GM18861 (cell line): Measurements from ENCODE around the gene TMEM184A.

Source experiments
- ATAC-seq: cut with Tn5 transposase; IDR thresholded peaks from one replicate; pipeline ENCODE4 v1.9.1; 2021; ENCODE audit not compliant: unreplicated experiment

The TMEM184A gene

DNA sequence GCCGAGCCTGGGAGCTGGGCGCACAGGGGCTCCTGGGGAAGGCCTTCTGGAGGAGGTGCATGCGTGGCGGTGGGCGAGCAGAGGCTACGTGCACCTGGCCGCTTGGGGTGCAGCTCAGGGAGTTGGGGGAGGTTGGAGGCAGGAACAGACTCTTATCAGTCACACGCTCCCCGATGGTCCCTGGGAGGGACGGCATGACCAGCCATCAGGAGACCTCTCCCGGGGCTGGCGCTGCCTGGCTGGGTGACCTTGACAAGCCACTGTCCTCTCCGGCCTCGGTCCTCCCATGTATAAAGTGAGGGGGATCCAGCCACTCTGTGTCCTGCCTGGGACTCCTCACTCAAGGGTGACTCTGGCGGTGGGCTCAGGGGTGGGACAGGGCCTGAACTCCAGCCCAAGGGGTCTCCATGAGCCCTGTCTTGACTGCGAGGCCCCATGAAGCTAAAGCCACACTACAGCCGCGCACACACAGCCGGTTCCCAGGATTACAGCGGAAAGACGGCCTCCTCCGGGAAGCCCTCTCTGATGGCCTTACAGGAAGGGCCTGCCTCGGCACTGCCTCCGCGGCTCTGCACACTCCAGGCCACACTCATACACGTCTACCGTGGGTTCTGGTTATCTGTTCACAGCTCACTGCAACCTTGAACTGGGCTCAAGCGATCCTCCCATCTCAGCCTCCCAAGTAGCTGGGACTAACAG lies 2.3 kb downstream of the TMEM184A start:
- no peak for ATAC-seq

DNA sequence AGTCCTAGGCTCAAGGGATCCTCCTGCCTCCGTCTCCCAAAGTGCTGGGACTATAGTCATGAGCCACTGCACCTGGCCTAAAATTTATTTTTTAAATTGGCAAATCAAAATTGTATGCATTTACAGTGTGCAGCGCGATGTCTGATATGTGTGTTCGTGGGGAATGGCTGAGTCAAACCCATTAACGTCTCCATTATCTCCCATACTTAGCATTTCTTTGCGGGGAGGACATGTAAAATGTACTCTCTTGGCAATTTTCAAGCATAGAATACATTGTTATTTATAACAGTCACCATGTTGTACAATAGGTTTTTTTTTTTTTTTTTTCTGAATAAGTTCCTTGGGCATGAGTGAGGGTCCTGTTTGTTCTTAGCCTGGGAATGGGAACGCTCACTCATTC lies 3.8 kb downstream of the TMEM184A start:
- no peak for ATAC-seq

DNA sequence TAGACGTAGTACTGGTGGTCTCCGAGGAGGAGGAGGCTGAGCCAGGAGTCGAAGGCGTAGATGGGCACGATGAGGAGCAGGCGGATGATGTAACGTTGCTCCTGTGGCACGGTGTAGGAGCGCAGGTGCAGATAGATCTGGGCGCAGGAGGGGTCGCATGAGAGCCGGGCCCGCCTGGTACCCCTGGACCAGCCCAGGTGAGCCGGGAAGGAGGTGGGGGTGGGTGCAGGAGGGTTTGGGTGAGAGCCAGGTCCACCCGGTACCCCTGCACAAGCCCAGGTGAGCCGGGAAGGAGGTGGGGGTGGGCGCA lies 5.2 kb downstream of the TMEM184A start:
- no peak for ATAC-seq

DNA sequence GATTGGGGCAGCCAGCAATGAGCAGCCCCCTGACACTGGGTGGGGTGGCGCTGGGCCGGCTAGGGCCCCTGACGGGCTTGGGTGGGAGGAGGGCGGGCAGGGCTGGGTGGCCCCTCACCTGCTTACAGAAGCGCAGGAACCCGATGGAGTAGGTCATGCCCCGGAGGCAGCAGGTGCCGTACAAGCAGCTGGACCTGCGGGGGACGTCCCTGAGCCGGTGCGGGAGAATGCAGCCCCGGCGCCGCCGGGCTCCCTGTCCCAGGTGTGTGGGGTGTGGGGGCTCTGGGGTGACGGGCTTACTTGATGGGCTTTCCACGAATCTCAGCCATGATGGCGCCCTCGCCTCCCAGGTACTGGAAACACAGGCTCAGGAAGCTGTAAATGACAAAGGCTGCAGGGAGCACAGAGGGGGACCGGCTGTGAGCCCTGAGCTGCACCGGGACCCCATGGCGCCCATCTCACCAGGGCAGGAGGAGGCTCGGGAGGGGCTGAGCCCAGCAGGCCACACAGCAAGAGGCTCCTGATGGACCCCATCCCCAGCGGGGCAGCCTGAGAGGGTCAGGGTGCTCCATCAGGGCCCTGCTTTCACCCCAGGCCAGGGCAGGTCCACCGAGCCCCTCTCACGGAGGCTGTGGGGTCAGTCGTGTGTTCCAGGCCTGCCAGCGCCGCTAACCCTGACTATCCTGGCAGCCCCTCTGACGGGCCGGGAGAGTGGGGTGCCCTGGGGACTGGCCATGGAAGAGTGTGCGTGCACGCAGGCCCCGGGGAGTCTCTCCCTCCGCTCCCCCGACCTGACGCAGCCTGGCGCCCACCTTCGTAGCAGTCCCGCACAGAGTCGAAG lies 5.8 kb downstream of the TMEM184A start:
- no peak for ATAC-seq

DNA sequence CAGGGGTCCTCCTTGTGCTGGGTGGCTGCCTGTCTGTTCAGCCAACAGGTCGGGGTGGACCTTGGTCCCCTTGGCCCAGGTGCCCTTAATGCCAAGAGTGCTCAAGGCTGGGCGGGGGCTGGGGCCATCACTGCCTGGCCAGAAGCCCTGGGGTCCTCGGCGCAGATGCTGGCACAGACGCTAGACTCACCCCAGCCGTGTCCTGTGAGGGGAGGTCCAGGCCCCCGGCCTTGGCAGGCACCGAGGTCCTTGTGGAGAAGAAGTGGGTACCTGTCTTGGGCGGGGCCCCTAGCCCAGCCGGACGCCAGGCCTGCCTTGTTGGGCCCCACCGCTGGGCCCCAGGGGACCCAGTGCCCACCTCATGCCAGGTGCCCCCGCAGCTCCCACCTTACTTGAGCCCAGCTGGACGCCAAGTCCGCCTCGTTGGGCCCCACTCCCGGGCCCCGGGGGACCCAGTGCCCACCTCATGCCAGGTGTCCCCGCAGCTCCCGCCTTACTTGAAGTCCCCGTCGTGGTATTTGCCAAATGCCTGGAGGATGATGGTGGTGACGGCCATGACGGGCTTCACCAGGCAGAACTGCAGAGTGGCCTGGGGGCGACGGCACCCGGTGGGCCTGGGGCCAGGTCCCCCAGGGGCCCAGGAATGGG lies 6.5 kb downstream of the TMEM184A start:
- ATAC-seq = no peak

DNA sequence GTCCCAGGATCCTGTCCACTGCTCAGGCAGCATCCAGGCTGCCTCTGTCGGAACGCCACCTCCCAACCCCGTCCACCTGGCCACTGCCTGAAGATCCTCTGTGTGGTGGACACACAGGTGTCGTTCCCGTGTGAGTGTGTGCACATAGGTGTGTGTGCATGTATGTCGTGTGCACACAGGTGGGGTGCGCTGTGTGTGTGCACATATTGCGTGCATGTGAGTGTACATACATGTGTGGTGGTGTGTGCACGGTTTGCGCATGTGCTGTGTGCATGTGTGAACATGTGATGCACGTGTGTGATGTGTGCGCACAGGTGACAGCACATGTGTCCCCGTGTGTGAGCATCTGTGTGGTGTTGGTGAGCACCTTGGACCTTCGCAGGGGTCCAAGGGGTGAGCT lies 7.1 kb downstream of the TMEM184A start:
- no peak for ATAC-seq

DNA sequence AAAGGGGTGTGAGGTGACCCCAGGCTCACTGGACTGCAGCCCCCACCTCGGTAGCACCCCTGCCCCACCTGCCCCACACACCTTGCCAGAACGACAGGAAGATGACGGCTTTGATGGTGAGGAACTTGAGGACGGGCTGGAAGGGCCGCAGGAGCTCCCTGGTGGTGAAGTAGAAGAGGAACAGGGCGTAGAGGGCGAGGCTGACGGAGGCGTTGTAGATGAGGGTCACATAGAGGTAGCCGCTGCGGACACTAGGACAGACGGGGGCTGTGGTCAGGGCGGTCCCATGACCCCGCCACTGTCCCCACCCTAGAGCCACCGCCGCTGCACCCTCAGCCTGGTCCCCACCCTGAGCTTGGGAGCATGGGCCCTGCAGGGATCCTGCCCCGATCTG lies 7.6 kb downstream of the TMEM184A start:
- ATAC-seq = no peak

DNA sequence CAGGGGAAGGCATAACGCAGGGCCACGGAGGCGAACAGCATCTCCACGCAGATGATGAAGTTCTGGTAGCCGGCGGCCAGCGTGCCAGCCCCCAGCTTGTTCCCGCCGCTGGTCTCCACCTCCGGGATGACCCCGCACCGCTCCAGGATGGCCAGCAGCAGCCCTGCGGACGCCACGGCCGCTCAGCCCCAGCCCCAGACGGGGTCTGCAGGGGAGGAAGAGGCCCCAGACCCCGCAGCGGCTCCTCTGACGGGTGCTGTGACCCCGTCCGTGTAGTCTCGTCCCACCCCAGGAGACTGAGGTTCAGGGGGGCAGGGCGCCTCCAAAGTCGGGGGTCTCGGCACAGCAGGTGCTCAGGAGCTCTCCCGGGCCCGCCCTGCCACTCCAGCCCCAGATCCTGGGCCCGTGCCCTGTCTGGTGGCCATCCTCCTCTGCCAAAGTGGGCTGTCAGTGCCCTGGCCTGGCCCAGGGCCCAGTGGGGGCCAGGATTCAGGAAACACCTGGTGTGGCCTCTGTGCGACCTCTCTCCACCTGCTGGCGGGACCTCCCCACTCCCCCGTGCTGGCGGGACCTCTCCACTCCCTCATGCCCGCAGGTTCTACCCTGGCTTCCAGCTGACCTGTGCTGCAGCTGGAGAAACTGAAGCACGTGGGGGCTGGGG lies 8.1 kb downstream of the TMEM184A start:
- no peak for ATAC-seq

DNA sequence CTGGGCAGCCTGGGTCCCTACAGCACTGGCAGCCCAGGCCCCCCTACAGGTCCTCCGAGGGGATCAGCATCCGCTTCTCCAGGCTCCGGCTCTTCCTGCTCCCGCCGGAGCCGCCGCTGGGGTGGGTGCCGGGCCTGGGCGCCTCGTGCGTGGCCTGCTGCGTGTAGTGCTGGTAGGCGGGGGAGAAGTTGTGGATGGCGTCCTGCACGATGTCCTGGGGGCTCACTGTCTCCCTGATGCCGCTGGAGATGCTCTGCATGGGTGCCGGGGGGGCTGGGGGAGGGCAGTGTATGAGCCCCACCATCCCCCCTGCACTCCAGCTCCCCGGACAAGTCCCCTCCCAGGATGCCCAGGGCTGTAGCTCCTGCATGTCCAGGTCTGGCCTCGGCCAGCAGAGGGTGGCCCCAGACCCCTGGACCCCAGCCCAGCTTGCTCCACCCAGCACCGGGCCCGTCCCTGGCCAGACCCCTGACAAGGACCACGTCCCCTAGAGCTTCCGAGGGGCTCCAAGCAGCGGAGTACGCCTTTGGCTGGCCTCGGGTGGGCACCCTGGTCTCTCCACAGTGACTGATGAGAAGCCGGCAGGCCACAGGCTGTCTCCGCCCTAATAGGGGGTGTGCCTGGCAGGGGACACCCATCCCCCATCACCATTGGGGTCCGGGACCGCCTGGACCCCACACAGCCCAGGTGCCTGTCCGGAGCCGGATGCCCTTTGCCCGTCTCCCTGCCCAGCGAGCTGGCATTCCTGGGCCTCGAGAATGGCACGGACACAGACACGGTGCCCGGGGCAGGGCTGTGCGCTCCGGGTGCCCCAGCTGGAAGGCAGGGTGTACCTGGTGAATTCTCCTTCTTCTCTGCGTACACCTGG lies 8.9 kb downstream of the TMEM184A start:
- no peak for ATAC-seq

DNA sequence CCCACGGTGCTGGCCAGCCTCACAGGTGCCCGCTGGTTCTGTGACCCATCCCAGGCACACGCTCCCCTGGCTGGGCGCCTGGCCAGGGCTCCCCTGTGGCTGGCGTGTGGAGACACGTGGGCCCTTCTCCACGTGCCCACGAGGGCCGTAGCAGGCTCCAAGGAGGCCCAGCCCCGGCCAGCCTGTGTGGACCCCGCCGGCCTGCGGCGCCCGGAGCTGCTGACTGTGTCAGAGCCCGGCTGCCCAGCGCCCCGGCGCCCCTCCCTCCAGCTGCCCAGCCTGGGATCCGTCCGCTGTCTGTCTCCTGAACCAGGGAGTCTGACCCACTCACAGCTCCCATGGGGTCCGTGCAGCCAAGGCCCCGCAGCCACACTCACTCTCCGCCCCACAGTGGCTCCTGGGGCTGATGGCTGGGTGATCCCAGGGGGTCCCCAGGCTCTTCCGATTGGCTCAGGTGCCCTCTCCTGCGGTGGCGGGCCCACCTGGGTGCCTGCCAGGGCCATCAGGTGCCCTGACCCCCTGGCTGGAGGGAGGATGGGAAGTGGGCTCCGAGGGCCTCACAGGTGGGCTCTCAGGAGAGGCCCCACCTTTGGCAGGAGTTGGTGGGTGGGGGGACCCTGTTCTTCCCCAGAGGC lies 9.6 kb downstream of the TMEM184A start:
- ATAC-seq = no peak

DNA sequence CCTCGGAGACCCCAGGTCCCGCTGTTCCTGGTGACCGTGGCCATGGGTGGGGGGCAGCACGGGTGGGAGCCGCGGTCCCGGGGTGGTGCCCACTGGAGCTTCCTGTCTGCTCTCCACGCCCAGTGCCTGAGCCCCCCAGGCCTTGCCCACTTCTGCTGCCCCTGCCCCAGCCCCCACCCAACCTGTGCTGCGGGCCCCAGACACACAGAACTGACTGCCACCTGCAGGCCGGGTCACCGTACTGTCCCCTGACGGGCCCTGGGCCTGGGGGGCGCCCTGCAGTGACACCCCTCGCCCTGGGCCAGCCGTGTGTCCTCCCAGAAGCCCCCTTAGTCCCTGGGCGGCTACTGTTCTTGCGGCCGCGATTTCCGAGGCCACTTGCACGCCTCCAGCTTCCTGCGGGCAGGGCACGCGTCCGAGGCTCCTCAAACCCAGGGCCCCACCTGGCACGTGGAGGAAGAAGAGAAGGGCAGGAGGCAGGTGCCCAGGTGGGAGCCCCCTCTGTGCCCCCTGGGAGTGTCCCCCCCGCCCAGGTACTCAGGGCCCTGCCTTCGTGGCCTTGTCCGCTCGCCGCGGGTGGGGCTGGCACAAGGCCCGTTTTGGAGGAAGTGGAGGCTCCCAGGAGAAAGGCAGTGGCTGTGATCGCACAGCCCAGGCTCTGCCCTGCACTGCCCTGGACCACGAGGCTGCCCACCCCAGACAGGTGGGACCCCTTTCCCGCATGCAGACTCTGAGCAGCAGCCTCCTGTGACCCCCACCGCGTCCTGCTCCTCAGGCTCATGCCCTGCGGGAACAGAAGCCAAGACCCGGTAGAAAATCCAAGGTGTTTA lies 10.4 kb downstream of the TMEM184A start:
- ATAC-seq = no peak

DNA sequence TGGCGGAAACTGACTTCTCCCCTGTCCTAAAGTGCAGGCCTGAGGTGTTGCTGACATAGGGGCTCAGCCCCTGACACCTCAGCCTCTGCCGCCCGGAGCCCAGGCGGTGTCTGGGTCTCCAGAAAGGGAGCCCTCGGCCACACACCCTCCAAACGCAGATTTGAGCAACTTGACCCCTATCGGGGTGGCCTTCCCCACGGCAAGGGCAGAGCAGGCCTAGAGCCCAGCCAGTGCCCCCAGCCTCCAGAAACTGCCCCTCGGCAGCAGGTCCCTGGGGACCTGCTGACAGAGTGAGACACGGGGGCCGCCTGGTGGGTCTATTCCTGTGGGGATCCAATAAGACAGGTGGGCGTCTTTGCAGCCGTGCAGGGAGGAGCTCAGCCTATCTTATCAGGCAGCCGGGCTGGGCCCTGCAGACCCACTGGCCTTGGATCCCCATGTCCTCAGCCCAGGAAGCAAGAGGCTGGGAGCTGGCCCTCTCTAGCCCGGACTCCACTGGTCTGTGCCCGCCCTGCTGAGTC lies 11.0 kb downstream of the TMEM184A start:
- ATAC-seq = no peak

DNA sequence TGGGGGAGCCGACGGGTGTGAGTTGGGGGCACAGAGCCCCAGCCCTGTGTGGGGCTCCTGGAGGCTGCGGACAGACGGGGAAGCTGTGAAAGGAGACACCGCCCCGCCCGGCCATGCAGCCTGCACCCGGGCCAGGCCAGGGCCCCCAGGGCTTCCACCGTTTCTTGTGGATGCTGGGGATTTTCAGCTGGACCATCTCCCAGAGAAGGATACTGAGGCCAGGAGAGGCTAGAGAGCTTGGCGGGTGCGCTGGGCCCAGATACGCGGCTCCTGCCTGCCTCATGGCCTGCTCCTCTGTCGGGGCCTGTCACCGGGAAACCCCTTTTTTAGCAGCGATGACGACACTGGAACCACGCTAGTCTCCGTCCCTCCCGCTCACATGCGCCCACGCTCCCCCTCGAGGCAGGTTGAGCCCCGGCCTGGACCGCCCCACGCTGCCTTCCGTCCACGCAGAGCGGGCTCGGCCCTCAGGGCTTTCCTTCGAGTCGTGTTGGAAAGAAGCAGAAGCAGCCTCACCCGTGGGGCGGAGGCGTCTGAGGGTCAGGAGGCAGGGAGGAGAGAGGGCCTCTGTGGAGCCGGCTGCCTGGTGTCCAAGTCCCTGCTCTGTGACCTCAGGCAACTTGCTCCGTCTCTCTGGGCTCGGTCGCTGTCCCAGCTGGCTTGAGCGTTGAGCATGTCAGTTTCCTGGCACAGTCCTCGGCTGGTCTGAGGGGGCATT lies 11.7 kb downstream of the TMEM184A start:
- ATAC-seq = no peak

DNA sequence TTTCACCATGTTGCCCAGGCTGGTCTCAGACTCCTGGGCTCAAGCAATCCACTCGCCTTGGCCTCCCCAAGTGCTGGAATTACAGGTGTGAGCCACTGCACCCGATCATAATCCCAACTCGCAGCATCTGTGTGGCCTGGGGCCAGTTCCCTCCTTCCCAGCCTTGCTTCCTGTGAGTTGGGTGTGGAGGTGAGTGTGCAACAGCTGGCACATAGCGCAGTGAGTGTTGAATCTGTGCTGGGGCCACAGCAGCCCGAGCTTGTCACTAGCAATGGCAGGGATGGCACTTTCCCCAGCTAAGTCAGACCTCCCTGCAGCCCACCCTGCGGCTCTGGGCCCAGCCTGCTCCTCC lies 12.2 kb downstream of the TMEM184A start:
- ATAC-seq = no peak

DNA sequence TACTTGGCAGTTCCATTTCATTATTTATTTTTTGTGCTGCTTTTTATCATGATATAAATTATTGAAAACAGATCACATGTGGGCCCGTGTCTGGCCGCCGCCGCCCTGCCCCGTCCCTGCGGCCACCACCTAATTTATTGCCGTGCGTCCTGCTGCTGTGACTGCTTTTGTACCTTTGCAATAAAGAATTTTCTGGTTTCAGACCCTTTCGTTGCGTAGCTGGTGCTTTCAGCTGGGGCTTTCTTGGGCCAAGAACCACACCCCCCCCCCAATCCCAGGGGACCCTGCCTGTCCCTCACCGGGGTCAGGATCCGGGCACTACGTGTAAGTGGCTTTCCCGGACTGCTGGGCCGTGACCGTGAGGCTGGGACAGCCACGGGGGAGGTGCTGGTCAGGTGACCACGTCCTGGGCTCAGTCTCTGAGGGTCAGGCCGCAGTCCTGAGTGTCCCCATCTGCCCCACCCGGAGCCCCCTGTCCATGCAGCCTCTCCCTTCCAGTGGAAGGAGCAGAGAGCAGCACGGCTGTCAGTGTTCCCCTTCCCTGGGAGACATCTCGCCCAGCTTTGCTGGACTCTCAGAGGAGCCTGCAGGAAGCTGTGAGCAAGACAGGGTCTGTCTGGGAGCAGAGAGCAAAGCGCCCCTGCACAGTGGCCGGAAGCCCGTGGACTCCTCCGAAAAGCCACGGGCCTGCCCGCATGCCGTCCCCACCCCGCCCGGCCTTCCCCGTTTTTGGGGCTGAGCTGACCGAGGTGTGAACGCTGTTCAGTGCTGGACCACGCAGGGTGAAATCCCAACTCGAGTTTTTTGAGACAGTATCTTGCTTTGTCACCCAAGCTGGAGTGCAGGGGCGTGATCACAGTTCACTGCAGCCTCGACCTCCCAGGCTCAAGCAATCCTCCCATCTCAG lies 12.9 kb downstream of the TMEM184A start:
- ATAC-seq = no peak

DNA sequence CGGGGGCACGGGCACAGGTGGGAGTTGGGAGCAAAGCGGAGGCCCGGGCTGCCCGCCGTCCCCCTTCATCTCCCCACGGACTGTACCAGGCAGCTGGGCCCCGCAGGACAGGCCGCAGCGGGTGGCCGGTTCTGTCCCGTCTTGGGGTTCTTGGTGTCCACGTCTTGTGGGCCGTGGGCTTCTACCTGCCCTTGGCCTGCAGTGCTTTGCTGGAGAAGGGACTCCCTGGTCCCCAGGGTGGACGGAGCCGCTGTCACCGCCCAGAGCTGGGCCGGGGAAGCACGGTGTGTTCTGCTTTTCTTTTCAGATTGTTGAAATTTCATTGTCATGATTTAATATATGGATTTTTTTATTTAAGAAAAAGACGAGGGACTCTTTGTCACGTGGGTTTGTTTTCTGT lies 13.7 kb downstream of the TMEM184A start:
- no peak for ATAC-seq

DNA sequence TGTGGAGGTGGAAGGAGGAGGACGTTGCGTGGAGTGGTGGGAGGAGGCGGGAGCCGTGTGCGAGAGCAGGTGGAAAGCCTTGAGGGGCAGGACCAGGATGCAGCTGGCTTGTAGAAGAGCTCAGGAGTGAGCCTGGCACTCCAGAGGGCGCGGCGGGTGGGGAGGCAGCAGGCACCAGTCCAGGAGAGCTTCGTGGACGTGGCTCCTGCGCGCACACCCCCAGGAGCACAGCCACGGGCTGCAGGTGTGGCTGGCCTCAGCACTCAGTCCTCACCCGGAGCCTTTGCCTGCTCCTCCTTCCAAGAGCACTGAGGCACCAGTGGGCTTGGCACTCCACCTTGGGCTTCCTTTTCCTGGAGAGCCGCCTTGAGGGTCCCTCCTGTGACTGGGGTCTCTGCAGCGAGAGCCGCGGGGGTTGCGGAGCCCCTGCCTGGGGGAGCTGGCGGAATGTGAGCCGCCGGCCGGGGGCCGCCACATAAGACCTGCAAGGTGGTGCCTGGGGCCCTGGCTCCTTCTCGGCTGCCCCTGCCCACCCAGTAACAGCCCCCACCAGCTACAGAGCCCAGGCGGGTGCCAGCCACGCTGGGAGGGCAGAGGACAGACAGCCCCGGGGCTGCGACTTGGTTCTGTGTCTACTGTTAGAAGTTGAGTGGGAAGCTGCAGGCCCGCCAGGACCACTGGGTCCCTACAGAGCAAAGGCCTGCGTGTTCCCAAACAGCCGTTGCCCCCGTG lies 14.4 kb downstream of the TMEM184A start:
- no peak for ATAC-seq
